SJCRH30 (cell line): Measurements from ENCODE around the gene CD2. TPM values are rescaled to one million over a fixed set of nuclear protein-coding genes. Genes with fewer than 3 reads are reported as not detected.

Source experiments
- DNase-seq, 2 experiments: peaks; one replicate each; pipeline ENCODE4 v3.0.0-alpha.2; 2015 to 2020
- H3K27ac ChIP-seq: fragments of 250-450 bp; sonication (Bioruptor Pico); 2 replicates; pipeline ENCODE4 v1.5.1; 2020; ENCODE audit warnings: mild to moderate bottlenecking, moderate library complexity
- H3K27me3 ChIP-seq: fragments of 250-450 bp; sonication (Bioruptor Pico); 2 replicates; pipeline ENCODE4 v1.5.1; 2020; ENCODE audit warnings: mild to moderate bottlenecking, moderate library complexity
- H3K36me3 ChIP-seq: fragments of 250-450 bp; sonication (Bioruptor Pico); 2 replicates; pipeline ENCODE4 v1.5.1; 2020; ENCODE audit warnings: mild to moderate bottlenecking, moderate library complexity
- H3K4me1 ChIP-seq: fragments of 250-450 bp; sonication (Bioruptor Pico); 2 replicates; pipeline ENCODE4 v1.5.1; 2020; ENCODE audit warnings: mild to moderate bottlenecking, moderate library complexity
- H3K4me3 ChIP-seq: fragments of 250-450 bp; sonication (Bioruptor Pico); 2 replicates; pipeline ENCODE4 v1.5.1; 2020; ENCODE audit warnings: mild to moderate bottlenecking, moderate library complexity
- H3K9me3 ChIP-seq: fragments of 250-450 bp; sonication (Bioruptor Pico); replicated peaks from 2 replicates; pipeline ENCODE4 v1.5.1; 2020; ENCODE audit warnings: mild to moderate bottlenecking, moderate library complexity
- total RNA-seq: library from RNA; depleted of rRNA; stranded (reverse); fragments of >200 nt; shearing (Covaris generic); gene quantifications from 2 replicates; pipeline ENCODE4 v1.2.3, GENCODE V29; 2014

The CD2 gene
- total RNA-seq, 1 experiment from 2014 or later, result not detected

GRCh38 chr1:116762281-116762680 is 8.1 kb downstream of the CD2 start:
- no peak for DNase-seq

GRCh38 chr1:116762781-116763115 is 8.5 kb downstream of the CD2 start:
- Histone ChIP-seq H3K36me3 (no peaks in the 10 kb centered on the region), H3K27me3 (no peaks in the 10 kb centered on the region), H3K9me3 (no peaks in the 10 kb centered on the region), H3K4me1 (no peaks in the 10 kb centered on the region), H3K4me3 (no peak overlapping the region), H3K27ac (no peak overlapping the region)
- no peak for DNase-seq

More at GRCh38 chr1:116762281-116762680, 8.1 kb downstream of the CD2 start:
- Histone ChIP-seq H3K36me3 (no peaks in the 10 kb centered on the region), H3K27me3 (no peaks in the 10 kb centered on the region), H3K4me3 (no peak overlapping the region), H3K9me3 (no peaks in the 10 kb centered on the region), H3K4me1 (no peaks in the 10 kb centered on the region), H3K27ac (no peak overlapping the region)

- no peaks in the 10 kb centered on the region for H3K36me3 ChIP-seq
- no peaks in the 10 kb centered on the region for H3K27me3 ChIP-seq
- H3K4me3 ChIP-seq, result no peak overlapping the region
- H3K9me3 ChIP-seq, result no peaks in the 10 kb centered on the region
- H3K27ac ChIP-seq, result no peak overlapping the region
- no peak for DNase-seq
- no peaks in the 10 kb centered on the region for H3K4me1 ChIP-seq
Measured at GRCh38 chr1:116763116-116763786, 9.0 kb downstream of the CD2 start.

- DNase-seq, result peak; percentile 31 to 64
- no peak overlapping the region for H3K27ac ChIP-seq
- H3K36me3 ChIP-seq, result no peaks in the 10 kb centered on the region
- H3K4me1 ChIP-seq, result no peaks in the 10 kb centered on the region
- no peaks in the 10 kb centered on the region for H3K9me3 ChIP-seq
- H3K27me3 ChIP-seq, result no peaks in the 10 kb centered on the region
- no peak overlapping the region for H3K4me3 ChIP-seq
Measured at GRCh38 chr1:116763787-116764465, 9.7 kb downstream of the CD2 start.

- Histone ChIP-seq H3K27ac (no peak overlapping the region), H3K4me3 (no peak overlapping the region), H3K27me3 (no peaks in the 10 kb centered on the region), H3K9me3 (no peaks in the 10 kb centered on the region), H3K4me1 (no peaks in the 10 kb centered on the region), H3K36me3 (no peaks in the 10 kb centered on the region)
- no peak for DNase-seq
Measured at GRCh38 chr1:116764466-116764898, 10.3 kb downstream of the CD2 start.

GRCh38 chr1:116764906-116765862 is 11.0 kb downstream of the CD2 start:
- H3K4me3 ChIP-seq, result no peak overlapping the region
- no peak overlapping the region for H3K27ac ChIP-seq

GRCh38 chr1:116765962-116766361 is 11.7 kb downstream of the CD2 start:
- no peak for DNase-seq
- no peak overlapping the region for H3K27ac ChIP-seq
- H3K4me1 ChIP-seq, result no peaks in the 10 kb centered on the region
- no peaks in the 10 kb centered on the region for H3K36me3 ChIP-seq
- H3K4me3 ChIP-seq, result no peak overlapping the region
- no peaks in the 10 kb centered on the region for H3K9me3 ChIP-seq
- H3K27me3 ChIP-seq, result no peaks in the 10 kb centered on the region

More at GRCh38 chr1:116764906-116765862, 11.0 kb downstream of the CD2 start:
- Histone ChIP-seq H3K9me3 (no peaks in the 10 kb centered on the region), H3K36me3 (no peaks in the 10 kb centered on the region), H3K4me1 (no peaks in the 10 kb centered on the region), H3K27me3 (no peaks in the 10 kb centered on the region)
- no peak for DNase-seq

- no peak for DNase-seq
- no peak overlapping the region for H3K27ac ChIP-seq
Measured at GRCh38 chr1:116766616-116767469, 12.6 kb downstream of the CD2 start.

GRCh38 chr1:116767782-116768382 is 13.7 kb downstream of the CD2 start:
- Histone ChIP-seq H3K9me3 (0 out of 2 replicates have a peak, but pooled peaks cover 5% of the 10 kb centered on the region), H3K36me3 (no peaks in the 10 kb centered on the region), H3K27me3 (no peaks in the 10 kb centered on the region), H3K27ac (no peak overlapping the region), H3K4me1 (no peaks in the 10 kb centered on the region; the same call in 1 of the 2 replicates), H3K4me3 (no peak overlapping the region)
- no peak for DNase-seq

More at GRCh38 chr1:116766616-116767469, 12.6 kb downstream of the CD2 start:
- no peak overlapping the region for H3K4me3 ChIP-seq
- no peaks in the 10 kb centered on the region for H3K4me1 ChIP-seq
- H3K27me3 ChIP-seq, result no peaks in the 10 kb centered on the region
- no peaks in the 10 kb centered on the region for H3K36me3 ChIP-seq
- H3K9me3 ChIP-seq, result no peaks in the 10 kb centered on the region

GRCh38 chr1:116768416-116769103 is 14.3 kb downstream of the CD2 start:
- no peaks in the 10 kb centered on the region for H3K36me3 ChIP-seq
- DNase-seq, result no peak
- H3K9me3 ChIP-seq, result 0 out of 2 replicates have a peak, but pooled peaks cover 5% of the 10 kb centered on the region
- no peak overlapping the region for H3K27ac ChIP-seq
- no peaks in the 10 kb centered on the region for H3K27me3 ChIP-seq
- H3K4me1 ChIP-seq, result no peaks in the 10 kb centered on the region; the same call in 1 of the 2 replicates
- H3K4me3 ChIP-seq, result no peak overlapping the region

GRCh38 chr1:116769104-116769452 is 14.8 kb downstream of the CD2 start:
- no peak overlapping the region for H3K27ac ChIP-seq
- H3K36me3 ChIP-seq, result no peaks in the 10 kb centered on the region
- 0 out of 2 replicates have a peak, but pooled peaks cover 5% of the 10 kb centered on the region for H3K9me3 ChIP-seq
- H3K27me3 ChIP-seq, result no peaks in the 10 kb centered on the region
- no peaks in the 10 kb centered on the region; the same call in 1 of the 2 replicates for H3K4me1 ChIP-seq
- no peak overlapping the region for H3K4me3 ChIP-seq
- no peak for DNase-seq

- Histone ChIP-seq H3K4me1 (no peaks in the 10 kb centered on the region; the same call in 1 of the 2 replicates), H3K27ac (no peak overlapping the region), H3K27me3 (no peaks in the 10 kb centered on the region), H3K36me3 (no peaks in the 10 kb centered on the region), H3K9me3 (0 out of 2 replicates have a peak, but pooled peaks cover 5% of the 10 kb centered on the region), H3K4me3 (no peak overlapping the region)
- no peak for DNase-seq
Measured at GRCh38 chr1:116769561-116769977, 15.3 kb downstream of the CD2 start.

GRCh38 chr1:116769994-116770393 is 15.8 kb downstream of the CD2 start:
- no peaks in the 10 kb centered on the region for H3K36me3 ChIP-seq
- 0 out of 2 replicates have a peak, but pooled peaks cover 5% of the 10 kb centered on the region for H3K9me3 ChIP-seq
- no peaks in the 10 kb centered on the region; the same call in 1 of the 2 replicates for H3K4me1 ChIP-seq
- no peaks in the 10 kb centered on the region for H3K27me3 ChIP-seq
- no peak overlapping the region for H3K4me3 ChIP-seq
- no peak for DNase-seq
- no peak overlapping the region for H3K27ac ChIP-seq
